Caki2 (cell line): ENCODE measurements around the gene GPC6. TPM values are rescaled to one million over a fixed set of nuclear protein-coding genes. Genes with fewer than 3 reads are reported as not detected.

Experiments
- DNase-seq: peaks from one replicate; pipeline ENCODE4 v3.0.0-alpha.2; 2015; ENCODE audit warnings: low read depth
- in situ Hi-C: cut with HindIII; loops from 2 replicates; pipeline ENCODE4 v1.10.0; 2016; ENCODE audit warnings: low sequenced_read_pairs, low pct_unique_long_range_greater_than_20kb, mixed read lengths
- total RNA-seq: library from RNA; depleted of rRNA; stranded (reverse); fragments of >200 nt; shearing (Covaris generic); gene quantifications from 2 replicates; pipeline ENCODE4 v1.2.3, GENCODE V29; 2014; ENCODE audit warnings: low replicate concordance

The GPC6 gene
- total RNA-seq, 1 experiment from 2014 or later, result 6.7 TPM

DNA sequence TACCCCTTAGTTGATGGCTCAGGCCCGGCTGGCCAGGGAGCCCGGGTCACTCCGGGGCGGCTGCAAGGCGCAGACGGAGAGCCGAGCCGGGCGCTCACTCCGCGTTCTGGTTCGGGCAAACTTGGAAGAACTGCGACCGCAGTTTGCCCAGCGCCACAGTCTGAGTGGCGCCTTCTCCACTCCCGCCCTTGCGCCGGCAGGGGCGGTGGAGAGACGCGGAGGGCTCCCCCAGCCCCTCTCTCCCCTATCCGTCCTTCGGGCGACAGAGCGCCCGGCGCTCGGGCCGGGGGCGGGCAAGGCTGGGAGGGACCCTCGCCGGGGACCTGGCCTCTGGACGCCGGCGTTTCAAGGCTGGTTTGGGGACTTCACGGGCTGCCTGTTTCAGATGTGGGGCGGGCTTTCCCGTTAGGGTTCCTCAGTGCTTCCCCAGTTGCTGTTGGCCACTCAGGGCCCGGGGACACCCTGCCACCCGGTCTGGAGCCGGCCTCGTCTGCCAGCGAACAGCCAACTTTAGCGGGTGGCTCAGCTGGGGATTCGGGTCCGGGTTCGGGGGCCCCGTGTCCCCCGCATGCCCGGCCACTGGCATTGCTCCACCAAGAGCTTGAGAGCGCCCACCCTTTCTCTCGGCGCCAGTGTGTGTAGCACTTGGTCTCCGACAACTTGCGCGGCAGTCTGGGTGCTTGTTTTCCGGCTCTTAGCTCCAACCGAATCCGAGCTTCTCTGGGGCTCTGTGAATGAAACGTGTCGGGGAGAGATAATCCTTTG is 1.5 kb downstream of the GPC6 start:
- in situ Hi-C loops, result no loop called here
- DNase-seq, result peak; percentile 78

DNA sequence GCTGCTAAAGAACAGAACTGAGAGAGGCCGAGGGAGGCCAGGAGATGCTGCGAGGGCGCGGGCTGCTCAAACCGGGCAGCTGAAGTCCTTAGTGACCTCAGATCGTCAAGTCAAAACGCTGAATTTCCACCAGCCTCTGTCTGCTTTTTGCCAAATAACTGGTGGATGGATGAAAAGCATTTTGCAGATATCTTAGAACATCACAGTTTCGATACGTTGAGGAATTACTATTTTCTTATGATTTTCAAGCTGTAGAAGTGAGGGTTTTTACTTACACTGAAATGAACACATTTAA is 2.0 kb downstream of the GPC6 start:
- in situ Hi-C loops, result no loop called here
- no peak for DNase-seq

DNA sequence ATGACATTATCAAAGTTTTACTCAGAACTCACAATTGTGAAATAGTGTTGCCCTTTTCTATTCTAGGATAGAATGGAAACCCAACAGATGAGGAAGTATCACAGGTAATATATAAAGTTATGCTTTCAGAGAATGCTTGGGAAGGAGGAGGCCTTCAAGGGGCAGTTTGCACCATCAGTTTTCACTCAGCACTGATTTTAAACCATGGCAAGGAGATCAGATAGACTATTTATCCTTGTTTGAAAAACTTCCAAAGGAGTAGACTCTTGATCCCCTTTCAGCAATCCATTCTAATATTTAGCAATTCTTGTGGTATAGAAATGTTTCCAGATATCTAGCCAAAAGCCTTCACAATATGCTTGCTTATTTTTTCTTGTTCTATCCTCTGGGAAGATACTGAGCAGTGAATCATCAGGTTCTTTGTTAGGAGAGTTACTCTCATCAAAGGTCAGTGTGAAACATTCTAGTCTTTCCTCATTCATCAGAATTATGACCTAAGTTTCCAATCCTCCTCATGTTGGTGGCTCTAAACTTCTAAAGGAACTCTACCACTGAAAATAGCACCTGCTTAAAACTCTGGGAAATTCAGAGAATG is 3.8 kb downstream of the GPC6 start:
- in situ Hi-C loops, result no loop called here

DNA sequence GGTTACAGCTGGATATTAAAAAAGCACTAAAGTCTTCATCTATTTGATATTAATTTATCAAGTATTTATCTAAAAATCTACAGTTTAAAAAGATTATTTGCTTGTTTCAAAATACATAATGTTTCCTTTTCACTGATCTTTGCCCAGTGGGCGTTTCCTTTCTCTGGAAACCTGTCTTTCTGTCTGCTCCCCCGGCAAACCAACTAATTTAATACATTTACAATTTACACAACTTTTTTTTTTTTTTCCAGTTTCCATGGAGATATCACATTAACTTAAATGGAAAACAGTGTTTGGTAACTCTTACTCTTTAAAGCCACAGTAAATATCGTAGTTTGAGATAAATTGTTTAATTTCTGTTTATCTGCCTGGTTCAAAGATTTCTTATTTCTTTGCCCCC is 5.3 kb downstream of the GPC6 start:
- in situ Hi-C loops, result no loop called here
- no peak for DNase-seq

More for the DNA sequence above, 3.8 kb downstream of the GPC6 start:
- DNase-seq, result peak; percentile 64

GRCh38 chr13:93233997-93234416 is 7.4 kb downstream of the GPC6 start:
- in situ Hi-C loops, result no loop called here
- DNase-seq, result no peak

- in situ Hi-C loops, result no loop called here
Observed at GRCh38 chr13:93234459-93234858, 7.9 kb downstream of the GPC6 start.

GRCh38 chr13:93235258-93236015 is 8.8 kb downstream of the GPC6 start:
- DNase-seq, result no peak
- in situ Hi-C loops, result no loop called here

More at GRCh38 chr13:93234459-93234858, 7.9 kb downstream of the GPC6 start:
- DNase-seq, result no peak

- in situ Hi-C loops, result no loop called here
- no peak for DNase-seq
Observed at GRCh38 chr13:93238711-93239110, 12.1 kb downstream of the GPC6 start.

GRCh38 chr13:93243375-93244063 is 16.9 kb downstream of the GPC6 start:
- in situ Hi-C loops, result no loop called here
- DNase-seq, result no peak

- in situ Hi-C loops, result no loop called here
- DNase-seq, result peak; percentile 59
Observed at GRCh38 chr13:93244141-93244917, 17.7 kb downstream of the GPC6 start.

DNA sequence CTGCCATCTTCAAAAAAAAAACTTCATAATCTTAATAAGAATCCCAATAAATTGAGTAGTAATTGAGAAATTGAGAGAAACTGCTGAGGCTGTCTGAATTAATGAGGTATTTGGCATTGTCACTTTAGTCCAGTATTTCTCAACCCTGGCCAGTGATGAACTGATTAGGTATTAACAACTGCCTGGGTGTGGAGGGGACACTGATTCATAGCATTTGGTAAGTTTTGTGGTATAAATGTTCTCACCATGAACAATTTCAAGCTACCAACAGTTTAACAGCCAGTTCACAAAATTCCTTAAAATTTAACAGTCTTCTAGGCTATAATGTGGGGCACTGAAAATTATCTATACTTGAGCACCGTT is 18.3 kb downstream of the GPC6 start:
- in situ Hi-C loops, result no loop called here
- peak; percentile 37 for DNase-seq

DNA sequence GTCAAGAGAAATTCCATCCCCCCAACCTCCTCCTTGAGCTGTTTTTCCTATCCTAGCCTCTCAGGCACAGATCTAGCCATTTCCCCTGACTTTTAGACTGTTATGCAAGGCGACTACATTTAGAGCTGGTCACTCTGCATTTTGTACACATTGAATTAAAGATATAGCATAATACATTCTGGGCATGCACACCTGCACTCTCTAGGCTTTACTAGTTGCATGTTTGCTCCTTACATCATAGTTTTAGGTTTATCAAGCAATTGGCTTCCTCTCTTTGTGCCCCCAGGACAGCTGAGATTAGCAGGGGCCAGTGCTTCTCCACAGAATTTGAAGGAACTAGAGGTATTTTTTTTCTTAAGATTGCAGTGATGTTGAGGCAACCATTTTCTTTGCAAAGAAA is 19.5 kb downstream of the GPC6 start:
- DNase-seq, result no peak
- in situ Hi-C loops, result no loop called here

GRCh38 chr13:93248627-93249047 is 22.0 kb downstream of the GPC6 start:
- no peak for DNase-seq
- in situ Hi-C loops, result no loop called here

- DNase-seq, result peak; percentile 39
- in situ Hi-C loops, result no loop called here
Observed at GRCh38 chr13:93249364-93250306, 23.0 kb downstream of the GPC6 start.

DNA sequence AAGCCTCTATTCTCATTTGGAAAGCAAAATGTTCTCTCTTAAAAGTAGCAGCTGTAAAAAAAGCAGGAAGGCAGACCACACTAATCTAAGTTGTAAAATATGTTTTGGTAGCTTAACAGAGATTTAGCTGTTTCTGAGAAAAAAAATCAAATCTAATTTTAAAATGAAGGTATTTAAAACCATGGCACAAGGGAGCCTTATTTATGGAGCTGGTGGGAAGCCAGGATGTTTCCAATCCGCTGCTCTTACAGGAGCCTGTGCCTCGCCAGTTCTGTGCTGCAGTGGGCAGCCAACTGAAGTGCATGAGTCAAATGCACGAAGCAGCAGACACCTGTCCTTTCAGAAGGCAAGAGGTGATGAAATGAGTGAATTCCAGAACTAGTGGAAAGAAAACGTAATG is 28.2 kb downstream of the GPC6 start:
- no peak for DNase-seq
- in situ Hi-C loops, result no loop called here

- in situ Hi-C loops, result no loop called here
- no peak for DNase-seq
Observed at GRCh38 chr13:93256998-93257397, 30.4 kb downstream of the GPC6 start.

GRCh38 chr13:93259527-93260080 is 33.0 kb downstream of the GPC6 start:
- DNase-seq, result no peak
- in situ Hi-C loops, result no loop called here
